T1000 (cell line): ENCODE measurements around the gene ALKBH5.

Experiments used
- DNase-seq: peaks from one replicate; lab custom pipeline; 2025; ENCODE audit warnings: mixed read lengths; lab: John Stamatoyannopoulos, UW

The ALKBH5 gene

DNA sequence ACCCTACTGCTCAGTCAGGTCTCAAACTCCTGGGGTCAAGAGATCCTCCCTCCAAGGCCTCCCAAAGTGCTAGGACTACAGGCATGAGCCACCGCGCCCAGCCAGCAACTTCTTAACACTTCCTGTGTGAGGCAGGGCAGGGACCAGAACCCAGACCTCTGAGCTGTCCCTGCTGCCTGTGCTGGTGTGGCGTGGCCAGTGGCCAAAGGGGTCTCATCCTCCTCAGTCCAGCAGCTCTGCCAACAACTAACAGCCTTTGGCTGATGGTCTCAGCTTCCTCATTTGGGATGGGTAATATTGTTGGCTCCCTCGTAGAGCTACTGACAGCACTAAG lies 40.4 kb downstream of the ALKBH5 start:
- no peak for DNase-seq

DNA sequence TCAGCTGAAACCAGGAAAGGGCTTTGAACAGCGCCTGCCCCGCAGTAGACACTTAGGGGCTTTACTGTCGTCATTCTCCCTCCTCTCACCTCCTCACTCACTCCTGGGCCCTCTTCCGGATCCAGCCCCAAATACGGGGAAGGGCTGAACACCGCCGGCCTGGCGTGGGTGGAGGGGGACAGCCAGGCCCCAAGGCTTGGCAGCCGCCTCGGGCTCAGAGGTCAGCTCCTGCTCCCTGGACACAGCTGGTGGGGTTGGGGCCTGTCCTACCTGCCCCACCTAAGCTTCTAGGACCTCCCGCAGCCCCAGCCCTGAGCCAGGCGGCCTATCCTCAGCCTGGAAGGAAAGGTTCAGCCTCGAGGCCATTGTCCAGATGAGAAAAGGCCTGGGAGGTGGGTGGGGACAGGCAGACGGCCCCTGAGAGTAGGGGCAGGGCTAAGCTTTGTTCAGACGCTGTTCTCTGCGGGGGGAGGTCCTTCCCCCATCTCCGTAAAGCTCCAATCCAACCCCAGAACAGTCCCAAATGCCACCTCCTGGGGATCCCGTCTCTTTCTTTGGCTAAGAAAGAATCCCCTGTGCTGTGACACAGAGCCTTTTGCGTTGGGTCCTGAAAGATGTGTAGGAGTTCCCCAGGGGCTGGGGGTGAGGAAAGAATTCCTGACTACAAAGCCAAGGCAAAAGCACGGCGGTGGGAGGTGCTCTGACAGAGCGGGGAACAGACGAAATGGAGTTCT lies 40.9 kb downstream of the ALKBH5 start:
- DNase-seq: no peak

DNA sequence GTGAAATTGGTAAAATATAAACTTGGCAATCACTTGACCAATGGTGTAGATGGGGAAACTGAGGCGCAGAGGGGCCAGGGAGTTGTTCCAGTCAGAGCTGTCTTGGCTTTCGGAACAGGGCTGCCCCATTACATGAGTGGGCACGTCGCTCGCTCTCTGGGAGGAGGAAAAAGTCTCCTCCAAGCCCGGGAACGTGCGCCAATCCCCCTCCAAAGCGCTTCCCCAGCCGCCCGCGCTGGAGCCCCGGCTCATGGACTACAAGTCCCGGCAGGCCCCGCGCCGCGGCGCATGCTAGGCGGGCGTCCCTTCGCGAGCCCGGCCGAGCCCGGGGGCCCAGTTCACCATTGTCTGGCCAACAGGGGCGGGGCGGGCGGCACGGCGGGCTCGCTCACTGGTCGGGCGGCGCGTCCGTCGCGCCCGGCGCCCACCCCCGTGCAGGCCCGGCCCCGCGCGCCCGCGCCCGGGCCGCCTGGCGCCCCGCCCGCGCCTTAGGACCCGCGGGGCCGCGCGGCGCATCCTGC lies 41.6 kb downstream of the ALKBH5 start, which contains the start of gene LLGL1:
Gene LLGL1 (plus strand): TSS at position 515 of the 521 bp plus-strand sequence. CDS start 48 bp downstream, outside the sequence.
- peak; percentile 91 for DNase-seq

DNA sequence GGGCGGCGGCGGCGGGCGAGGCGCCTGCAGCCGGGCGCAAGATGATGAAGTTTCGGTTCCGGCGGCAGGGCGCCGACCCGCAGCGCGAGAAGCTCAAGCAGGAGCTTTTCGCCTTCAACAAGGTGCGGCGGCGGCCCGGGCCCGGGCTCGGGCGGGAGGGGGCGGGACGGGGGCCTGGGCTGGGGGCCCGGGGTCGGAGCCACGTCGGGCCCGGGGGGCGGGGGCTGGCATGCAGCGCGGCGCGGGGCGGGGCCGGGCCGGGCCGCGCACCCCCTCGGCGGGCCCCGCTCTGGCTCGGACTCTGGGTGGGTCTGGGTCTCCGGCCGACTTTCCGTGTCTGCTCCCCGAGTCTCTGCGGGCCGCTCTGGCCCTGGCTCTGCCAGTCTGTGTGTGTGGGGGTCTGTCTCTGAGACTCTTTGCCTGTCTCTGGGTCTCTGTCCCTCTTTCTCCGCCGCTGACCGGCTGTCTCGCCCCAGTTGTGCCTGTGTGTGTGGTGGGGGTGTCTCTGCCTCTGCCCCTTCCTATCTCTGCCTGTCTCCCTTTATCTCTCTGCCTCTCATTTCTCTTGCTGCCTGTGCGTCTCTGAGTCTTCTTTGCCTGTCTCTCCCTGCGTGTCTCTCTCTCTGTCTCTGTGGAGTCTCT lies 42.1 kb downstream of the ALKBH5 start:
- DNase-seq: no peak

DNA sequence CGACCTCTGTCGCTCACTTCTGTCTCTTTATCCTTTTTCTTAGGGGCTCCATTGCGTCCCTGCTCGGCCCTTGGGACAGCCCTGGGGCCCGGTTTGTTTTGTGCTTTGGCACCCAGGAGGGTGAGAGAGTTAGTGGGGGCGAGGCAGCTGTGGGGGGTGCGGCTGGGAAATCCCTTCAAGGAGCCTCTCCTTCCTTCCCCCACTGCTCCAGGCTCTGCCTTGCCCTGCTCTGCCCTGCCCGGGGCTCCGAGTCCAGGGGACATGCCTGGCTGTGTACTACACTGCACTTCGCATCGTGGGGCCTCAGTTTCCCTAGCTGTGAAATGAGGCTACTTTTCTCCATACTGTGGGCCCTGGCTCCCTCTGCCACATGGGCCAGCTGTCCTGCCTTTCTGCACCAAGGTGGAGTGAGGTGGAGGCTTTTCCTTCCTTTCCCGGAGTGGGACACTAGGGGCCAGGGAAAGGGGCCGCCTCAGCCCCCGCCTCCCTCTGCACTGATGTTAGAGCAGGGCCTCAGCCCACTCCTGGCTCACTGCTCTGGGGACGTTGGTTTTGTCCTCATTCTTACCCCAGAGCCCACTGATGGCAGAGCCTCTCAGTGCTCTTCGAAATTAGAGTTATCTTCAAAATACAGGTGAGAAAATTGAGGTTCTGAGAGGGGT lies 42.8 kb downstream of the ALKBH5 start:
- no peak for DNase-seq

DNA sequence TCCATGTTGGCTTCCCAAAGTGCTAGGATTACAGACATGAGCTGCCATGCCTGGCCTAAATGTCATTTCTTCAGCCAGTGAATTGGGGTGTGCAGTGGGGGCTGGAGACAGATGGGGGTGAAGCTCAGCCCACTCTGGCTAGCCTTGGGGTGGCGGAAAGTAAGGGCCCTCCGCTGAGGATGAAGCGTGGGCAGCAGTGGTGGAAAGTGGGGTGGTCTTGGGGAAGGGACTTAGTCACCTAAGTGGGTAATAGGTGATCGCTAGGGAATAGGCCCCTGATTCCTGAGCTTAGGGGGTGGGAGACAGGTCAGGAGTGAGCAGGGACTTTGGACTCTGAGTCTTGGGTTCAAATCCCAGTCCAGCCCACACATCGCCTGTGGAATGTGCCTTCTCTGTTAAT lies 44.0 kb downstream of the ALKBH5 start:
- no peak for DNase-seq

DNA sequence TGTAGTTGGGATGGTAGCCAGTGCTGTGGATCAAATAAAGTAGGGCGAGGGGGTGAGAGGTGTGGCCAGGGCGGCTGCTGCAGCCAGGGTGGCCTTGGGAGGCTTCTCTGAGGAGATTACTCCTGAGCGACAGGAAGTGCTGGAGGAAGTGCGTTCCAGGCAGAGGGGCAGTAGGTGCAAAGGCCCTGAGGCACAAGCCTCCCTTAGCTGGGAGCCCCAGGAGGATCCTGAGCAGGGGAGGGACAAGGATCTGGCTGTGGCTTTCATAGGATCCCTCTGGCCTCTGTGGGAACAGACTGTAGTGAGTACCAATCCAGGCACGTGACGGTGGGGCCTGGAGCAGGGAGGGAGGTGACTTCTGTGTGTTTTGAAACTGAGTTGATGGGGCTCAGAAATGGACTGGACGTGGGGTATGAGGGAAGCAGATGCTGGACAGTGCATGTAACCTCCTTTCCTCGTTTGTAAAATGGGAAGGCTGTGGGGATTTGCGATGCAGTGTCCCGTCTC lies 44.6 kb downstream of the ALKBH5 start:
- DNase-seq: no peak

DNA sequence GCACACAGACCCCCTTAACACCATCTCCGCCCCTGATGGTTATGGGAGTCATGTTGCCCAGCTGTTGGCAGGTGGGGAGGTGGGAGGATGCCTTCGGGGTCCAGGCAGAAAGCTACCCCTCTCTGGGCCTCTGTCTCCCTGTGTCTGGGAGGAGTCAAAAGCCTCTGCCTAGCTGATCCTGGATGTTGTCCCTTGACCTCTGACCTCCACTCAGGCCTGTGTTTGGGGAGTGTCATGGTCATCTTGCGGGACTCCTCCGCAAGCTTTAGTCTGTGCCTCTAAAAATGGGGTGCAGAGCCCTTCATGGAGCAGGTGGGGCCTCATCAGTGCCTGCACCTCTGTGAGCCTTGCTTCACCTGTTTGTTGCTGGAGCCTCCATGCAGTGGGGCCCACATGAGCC lies 45.6 kb downstream of the ALKBH5 start:
- DNase-seq: no peak

DNA sequence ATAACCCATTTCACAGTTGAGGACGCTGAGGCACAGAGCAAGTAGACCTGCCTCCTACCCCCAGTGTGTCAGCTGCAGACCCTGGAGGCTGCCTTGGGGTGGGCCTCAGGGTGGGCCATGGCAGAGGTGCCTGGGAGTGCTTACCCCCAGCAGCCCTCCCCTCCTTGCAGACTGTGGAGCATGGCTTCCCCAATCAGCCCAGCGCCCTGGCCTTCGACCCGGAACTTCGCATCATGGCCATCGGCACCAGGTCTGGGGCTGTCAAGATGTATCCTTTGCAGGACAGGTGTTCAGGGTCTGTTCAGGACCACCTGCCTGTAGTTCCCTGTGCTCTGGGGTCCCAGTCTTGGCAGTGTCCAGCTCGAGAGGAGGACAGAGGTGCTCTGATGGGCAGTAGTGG lies 46.1 kb downstream of the ALKBH5 start:
- DNase-seq: no peak

DNA sequence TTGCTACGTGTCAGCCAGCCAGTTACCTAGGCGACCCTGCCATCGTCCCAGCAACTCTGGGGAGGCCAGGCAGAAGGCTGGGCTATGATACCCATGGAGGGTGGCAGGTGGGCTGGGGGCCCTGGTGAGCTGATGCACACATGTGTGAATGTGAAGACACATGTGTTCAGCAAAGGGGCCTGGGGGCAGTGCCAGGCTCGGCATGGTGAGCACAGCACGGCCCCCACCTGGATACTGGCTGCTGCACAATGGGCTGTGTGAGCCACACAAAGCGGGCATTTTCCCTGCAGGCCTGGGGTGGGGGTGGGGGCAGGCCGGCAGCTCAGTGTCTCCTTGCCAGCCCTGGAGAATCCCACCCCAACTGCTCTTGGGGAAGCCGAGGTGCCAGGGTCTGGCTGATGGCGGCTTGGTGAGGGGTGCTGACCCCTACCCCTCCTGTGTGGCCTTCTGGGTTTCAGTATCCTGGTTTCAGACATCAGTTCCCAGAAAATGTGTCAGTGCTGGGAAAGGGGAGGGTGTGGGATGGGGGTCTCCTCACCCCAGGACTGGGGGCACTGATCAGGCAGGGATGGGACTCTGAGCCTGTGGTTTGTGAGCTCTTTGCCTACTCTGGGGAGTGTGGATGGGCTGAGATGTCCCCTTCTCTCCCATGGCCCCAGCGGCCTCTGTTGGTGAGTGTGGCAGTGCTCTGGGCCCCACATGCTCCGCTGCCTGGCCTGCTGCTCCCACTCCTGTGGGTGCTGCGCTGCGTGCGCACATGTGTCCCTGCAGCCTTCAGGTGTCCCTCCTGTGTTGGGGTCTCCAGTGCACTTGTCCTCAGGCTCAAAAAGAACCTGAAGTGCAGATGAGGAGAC lies 46.9 kb downstream of the ALKBH5 start:
- no peak for DNase-seq

DNA sequence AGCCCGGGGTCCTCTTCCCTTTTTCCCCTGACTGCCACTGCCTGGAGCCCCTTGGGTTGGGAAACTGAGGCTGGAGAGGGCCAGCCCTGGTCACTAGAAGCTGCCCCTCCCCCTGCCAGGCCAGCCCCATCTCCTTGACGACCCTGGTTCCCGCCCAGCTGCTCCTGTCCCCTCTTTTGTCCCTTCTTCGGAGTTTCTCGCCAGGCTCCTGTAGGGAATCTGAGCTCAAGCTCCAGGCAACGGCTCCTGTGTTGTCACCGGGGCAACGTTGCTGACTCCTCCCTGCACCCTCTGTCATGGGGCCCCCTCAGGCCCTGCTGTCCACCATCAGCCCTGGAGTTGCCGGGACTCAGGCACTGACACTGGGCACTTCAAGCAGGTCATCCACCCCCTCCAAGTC lies 47.5 kb downstream of the ALKBH5 start:
- no peak for DNase-seq

DNA sequence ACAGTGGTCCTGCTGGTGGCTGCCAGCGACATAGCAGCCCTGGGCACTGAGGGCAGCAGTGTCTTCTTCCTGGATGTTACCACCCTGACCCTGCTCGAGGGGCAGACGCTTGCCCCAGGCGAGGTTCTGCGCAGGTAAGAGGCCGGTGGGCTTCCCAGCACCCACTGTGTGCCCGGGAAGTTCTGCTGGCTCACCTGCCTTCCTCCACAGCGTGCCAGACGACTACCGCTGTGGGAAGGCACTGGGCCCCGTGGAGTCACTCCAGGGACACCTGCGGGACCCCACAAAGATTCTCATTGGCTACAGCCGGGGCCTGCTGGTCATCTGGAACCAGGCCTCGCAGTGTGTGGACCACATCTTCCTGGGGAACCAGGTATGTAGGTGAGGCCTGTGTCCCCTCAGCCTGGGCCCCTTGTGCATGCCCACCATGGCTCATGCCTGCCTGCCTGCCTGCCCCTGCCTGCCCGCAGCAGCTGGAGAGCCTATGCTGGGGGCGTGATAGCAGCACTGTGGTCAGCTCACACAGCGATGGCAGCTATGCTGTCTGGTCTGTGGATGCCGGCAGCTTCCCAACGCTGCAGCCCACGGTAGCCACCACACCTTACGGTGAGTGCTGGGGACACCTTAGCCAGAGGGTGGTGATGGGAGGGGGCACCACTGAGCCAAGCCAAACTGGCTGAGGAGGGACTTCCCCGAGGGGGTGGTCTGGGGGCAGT lies 50.3 kb downstream of the ALKBH5 start:
- DNase-seq: no peak

DNA sequence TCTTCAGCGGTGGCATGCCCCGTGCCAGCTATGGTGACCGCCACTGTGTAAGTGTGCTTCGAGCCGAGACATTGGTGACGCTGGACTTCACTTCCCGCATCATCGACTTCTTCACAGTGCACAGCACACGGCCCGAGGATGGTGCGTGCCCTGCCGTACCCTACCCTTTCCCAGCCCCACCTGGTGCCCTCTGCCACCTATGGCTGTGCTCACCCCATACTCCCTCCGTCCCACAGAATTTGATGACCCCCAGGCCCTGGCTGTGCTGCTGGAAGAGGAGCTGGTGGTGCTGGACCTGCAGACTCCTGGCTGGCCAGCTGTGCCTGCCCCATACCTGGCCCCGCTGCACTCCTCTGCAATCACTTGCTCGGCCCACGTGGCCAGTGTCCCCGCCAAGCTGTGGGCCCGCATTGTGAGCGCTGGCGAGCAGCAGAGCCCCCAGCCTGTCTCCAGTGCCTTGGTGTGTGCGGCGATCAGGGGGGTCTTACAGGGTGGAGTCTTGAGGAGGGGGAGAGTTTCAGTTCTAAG lies 51.3 kb downstream of the ALKBH5 start:
- no peak for DNase-seq

DNA sequence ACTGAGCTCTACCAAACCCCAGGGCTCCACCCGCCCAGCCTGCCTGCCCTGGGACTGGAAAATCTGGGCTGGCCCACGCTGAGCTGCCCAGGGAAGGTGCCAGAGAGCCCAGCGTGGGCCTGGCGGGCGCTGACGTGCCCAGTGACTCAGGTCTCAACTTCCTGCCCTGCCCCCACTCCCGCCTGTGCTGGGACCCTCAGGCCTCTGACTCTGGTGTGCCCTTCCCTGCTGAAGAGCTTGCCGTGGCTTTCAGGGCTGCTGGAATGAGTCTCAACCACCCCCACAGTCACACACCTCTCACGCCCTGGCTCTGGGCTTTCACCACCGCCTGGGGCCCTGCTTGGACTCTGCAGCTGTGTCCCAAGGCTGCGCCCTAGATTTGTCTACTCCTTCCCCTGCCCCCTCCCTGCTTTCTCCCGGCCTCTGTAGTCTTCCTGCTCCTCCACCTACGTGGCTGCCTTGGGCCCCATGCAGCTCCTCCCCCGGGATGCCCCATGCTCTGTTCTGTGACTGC lies 52.2 kb downstream of the ALKBH5 start:
- DNase-seq: peak; percentile 94

DNA sequence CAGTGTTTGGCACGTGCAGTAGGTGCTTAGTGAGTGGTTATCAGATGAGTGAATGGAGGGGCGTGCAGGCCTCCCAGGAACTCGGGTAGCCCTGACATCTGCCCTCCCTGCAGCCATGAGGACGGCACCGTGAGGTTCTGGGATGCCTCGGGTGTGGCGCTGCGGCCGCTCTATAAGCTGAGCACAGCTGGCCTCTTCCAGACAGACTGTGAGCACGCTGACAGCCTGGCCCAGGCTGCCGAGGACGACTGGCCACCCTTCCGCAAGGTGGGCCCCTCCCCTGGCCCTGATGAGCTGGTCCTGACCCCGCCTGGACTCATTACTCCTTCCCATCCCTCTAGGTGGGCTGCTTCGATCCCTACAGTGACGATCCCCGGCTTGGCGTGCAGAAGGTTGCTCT lies 52.9 kb downstream of the ALKBH5 start:
- DNase-seq: no peak

DNA sequence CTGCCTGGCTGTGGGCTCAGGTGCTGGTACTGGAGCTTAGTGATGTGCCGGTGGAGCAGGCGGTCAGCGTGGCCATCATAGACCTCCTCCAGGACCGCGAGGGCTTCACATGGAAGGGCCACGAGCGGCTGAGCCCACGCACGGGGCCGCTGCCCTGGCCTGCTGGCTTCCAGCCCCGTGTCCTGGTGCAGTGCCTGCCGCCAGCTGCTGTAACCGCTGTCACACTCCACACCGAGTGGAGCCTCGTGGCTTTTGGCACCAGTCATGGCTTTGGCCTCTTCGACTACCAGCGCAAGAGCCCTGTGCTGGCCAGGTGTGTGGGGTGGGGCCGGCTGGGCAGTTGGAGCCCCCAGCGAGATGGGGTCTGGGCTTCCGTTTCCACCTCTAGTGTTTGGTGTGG lies 53.8 kb downstream of the ALKBH5 start:
- DNase-seq: no peak

DNA sequence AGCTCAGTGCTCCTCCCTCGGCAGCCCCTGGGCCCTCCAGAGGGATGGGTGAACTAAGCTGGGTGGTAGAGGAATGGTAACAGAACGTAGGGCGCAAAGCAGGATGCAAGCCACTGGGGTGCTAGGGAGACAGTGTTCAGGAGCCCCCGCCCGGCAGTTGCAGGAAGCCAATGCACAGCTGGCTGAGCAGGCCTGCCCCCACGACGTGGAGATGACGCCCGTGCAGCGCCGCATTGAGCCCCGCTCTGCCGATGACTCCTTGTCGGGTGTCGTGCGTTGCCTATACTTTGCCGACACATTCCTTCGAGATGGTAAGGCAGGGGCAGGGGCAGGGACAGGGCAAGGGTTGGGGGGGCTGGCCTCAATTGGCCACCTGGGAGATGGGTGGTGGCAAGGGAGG lies 54.7 kb downstream of the ALKBH5 start:
- DNase-seq: no peak

DNA sequence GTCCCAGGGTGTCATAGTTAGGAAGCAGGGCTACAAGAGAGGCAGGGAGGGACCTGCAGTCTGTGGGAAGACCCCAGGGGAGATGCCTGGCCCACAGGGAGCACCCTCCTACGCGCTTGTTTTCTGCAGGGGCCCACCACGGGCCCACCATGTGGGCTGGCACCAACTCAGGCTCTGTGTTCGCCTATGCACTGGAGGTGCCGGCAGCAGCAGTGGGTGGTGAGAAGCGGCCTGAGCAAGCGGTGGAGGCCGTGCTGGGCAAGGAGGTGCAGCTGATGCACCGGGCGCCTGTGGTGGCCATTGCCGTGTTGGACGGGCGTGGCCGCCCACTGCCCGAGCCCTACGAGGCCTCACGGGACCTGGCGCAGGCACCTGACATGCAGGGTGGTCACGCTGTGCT lies 56.8 kb downstream of the ALKBH5 start:
- no peak for DNase-seq

DNA sequence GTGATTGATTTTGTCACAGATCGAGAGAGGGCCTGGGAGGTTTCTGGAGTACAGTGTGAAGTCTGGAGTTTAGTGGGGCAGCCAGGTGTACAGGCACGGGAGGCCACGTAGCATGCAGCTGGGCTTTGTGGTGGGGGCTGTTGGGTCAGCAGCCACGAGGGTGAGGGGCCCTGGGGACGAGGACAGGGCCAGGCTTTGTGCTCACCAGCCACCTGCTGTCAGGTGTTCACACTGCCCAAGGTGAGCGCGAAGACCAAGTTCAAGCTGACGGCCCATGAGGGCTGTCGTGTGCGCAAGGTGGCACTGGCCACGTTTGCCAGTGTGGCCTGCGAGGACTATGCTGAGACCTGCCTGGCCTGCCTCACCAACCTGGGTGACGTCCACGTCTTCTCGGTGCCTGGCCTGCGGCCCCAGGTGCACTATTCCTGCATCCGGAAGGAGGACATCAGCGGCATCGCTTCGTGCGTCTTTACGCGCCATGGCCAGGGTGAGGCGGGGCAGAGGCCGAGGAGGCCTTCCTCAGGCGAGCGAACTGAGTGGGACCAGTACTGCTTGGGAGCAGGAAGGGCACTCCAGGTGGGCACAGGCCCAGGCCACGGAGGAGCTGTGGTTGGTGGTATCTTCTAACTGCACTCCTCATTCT lies 57.7 kb downstream of the ALKBH5 start:
- no peak for DNase-seq

DNA sequence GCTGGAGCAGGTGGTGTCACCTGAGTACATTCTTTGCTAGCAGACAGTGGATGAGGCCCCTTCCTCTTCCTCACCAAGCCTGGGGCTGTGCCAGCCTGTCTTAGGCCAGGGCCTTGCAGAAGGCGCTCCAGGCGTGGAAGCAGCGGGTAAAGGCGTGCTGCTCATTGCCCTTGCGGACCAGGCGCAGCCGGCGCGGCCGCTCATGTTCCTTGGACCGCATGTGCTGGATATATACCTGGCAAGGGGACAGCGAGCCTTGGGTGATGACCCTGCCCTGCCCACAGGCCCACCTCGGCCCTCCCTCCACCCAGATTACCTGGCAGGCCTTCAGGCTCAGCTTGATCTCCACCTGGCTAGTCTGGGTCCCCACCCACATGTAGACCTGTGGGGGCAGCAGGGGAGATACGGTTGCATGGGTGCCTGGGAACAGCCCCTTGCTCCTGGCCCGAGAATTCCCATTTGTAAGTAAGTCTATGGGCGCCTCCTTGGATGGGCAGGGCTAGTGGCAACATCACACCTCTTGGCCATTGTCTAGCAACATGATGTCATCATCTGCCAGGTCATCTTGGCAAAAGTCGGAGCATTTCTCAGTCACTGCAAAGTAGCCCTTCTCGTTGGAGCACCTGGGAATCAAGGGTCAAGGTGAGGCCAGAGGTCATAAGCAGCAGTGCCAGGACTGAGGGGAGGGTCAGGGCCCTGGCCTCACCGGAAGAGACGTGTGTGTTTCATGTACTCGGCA lies 61.6 kb downstream of the ALKBH5 start:
- no peak for DNase-seq
